BE2C (cell line): ENCODE measurements around the gene BHLHE40.
"Not testable (repeated sequence)": the region's sequence is repeated elsewhere in the genome, so short reads cannot be mapped to it uniquely, and the experiment has no call there.

Experiments used
- DNase-seq: peaks from one replicate; pipeline ENCODE4 v3.0.0-alpha.2; 2020
- H3K27me3 ChIP-seq: fragments of 250-450 bp; sonication (Bioruptor Pico); 2 replicates; pipeline ENCODE4 v1.5.1; 2020; ENCODE audit warnings: mild to moderate bottlenecking
- H3K36me3 ChIP-seq: fragments of 250-450 bp; sonication (Bioruptor Pico); 2 replicates; pipeline ENCODE4 v1.5.1; 2020; ENCODE audit warnings: mild to moderate bottlenecking
- H3K4me1 ChIP-seq: fragments of 250-450 bp; sonication (Bioruptor Pico); 2 replicates; pipeline ENCODE4 v1.5.1; 2020
- H3K4me3 ChIP-seq: 2 replicates; pipeline ENCODE4 v1.5.1; 2011; ENCODE audit warnings: low read depth, low read length
- H3K9me3 ChIP-seq: fragments of 250-450 bp; sonication (Bioruptor Pico); 2 replicates; pipeline ENCODE4 v1.5.1; 2020
- TF ChIP-seq, protein P1 (sequence below): IDR thresholded peaks from 2 replicates; pipeline ENCODE4 v1.5.1; 2012; ENCODE audit warnings: mild to moderate bottlenecking, low read depth, low read length

The BHLHE40 gene

DNA sequence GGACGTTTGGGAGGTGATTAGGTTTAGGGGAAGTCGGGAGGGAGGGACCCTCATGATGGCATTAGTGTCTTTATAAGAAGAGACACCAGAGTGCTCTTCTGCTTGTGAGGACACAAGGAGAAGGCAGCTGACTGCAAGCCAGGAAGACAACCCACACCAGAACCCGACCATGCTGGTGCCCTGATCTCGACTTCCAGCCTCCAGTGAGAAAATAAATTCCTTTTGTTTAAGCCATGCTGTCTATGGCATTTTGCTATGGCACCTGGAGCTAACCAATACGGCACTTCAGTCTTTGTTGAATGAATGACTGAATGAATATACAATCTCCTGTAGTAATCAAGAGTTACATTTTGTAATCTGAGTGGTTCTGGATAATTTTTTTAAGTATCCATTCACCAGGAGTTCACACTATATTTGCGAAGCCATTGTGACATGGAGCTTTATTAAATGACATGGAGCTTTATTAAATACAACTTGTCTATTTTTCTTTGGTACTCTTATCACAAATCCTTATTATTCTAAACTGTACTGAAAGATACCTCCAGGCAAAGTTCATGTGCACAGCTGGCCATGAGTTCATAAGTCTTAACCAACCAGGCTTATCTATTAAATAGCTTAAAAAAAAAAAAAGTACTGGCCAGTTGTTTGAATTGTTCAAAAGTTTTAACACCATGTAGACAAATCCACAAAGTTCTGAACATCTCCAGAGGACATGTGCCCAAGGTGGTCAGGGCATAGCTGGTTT lies 24.8 kb upstream of the BHLHE40 start:
- Histone ChIP-seq H3K4me3 (no peak overlapping the region), H3K9me3 (no peaks in the 10 kb centered on the region), H3K4me1 (no peaks in the 10 kb centered on the region), H3K27me3 (no peaks in the 10 kb centered on the region), H3K36me3 (no peaks in the 10 kb centered on the region)
- DNase-seq: no peak
- TF ChIP-seq, protein P1, sequence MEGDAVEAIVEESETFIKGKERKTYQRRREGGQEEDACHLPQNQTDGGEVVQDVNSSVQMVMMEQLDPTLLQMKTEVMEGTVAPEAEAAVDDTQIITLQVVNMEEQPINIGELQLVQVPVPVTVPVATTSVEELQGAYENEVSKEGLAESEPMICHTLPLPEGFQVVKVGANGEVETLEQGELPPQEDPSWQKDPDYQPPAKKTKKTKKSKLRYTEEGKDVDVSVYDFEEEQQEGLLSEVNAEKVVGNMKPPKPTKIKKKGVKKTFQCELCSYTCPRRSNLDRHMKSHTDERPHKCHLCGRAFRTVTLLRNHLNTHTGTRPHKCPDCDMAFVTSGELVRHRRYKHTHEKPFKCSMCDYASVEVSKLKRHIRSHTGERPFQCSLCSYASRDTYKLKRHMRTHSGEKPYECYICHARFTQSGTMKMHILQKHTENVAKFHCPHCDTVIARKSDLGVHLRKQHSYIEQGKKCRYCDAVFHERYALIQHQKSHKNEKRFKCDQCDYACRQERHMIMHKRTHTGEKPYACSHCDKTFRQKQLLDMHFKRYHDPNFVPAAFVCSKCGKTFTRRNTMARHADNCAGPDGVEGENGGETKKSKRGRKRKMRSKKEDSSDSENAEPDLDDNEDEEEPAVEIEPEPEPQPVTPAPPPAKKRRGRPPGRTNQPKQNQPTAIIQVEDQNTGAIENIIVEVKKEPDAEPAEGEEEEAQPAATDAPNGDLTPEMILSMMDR: no peak

DNA sequence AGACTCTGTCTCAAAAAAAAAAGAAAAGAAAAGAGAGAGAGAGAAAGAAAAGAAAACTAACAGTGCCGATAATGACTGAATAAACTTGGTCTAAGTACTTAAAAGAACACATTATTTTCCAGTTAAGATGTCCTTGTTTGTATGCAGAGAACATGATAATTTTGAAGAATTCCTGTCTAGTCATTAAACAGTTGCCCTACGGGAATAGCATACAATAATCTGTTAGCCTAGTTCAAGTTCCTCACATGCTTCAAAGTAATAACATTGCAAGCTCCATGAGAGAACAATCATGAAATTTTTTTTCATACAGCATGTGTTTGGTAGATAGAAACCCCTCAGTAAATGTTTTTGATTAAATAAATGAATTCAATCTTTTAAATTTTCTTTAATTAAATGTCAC lies 23.1 kb upstream of the BHLHE40 start:
- TF ChIP-seq, protein P1: no peak
- H3K4me3 ChIP-seq: no peak overlapping the region
- no peaks in the 10 kb centered on the region for H3K27me3 ChIP-seq
- DNase-seq: no peak
- H3K4me1 ChIP-seq: no peaks in the 10 kb centered on the region
- H3K9me3 ChIP-seq: no peaks in the 10 kb centered on the region
- no peaks in the 10 kb centered on the region for H3K36me3 ChIP-seq

DNA sequence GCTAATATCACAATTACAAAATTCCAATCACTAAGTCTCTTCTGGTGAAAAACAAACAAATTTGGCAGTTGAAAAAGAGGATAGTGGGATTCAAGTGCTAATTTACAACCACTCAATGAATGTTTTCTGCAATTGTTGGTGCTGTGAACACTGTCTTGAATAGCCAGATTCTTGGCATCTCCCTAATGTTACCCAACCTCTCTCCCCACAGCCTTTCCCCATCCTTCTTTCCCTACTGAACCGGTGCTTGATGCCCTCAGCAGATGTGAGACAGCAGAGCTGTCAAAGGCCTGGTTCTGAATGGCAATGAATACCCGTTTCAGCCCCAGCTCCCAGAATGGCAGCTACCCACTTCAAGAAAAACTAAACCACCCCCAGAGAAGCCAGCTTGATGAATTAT lies 22.5 kb upstream of the BHLHE40 start:
- TF ChIP-seq, protein P1: no peak
- no peak overlapping the region for H3K4me3 ChIP-seq
- no peaks in the 10 kb centered on the region for H3K27me3 ChIP-seq
- no peak for DNase-seq
- no peaks in the 10 kb centered on the region for H3K4me1 ChIP-seq
- H3K9me3 ChIP-seq: no peaks in the 10 kb centered on the region
- H3K36me3 ChIP-seq: no peaks in the 10 kb centered on the region

DNA sequence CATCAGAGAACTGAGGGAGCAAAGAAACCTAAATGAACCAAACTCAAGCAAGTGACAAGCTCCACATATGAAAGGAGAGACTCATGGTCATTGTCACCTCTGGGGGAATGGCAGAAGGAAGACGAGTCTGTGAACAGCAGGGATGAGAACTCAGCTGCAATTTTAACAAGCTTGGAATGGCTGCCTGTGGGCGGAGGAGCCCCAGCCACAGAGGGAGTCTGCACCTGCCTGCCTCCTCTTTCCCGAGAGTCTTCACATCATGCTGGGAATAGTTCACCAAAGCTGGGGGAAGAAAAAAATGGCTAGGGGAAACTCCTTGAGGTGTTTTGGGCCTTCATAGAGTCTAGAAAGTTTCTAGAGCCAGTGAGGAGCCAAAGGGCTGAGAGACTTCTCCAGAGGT lies 21.3 kb upstream of the BHLHE40 start:
- H3K4me1 ChIP-seq: no peaks in the 10 kb centered on the region
- H3K4me3 ChIP-seq: no peak overlapping the region
- TF ChIP-seq, protein P1: no peak
- no peak for DNase-seq
- H3K27me3 ChIP-seq: no peaks in the 10 kb centered on the region
- H3K9me3 ChIP-seq: no peaks in the 10 kb centered on the region
- no peaks in the 10 kb centered on the region for H3K36me3 ChIP-seq

DNA sequence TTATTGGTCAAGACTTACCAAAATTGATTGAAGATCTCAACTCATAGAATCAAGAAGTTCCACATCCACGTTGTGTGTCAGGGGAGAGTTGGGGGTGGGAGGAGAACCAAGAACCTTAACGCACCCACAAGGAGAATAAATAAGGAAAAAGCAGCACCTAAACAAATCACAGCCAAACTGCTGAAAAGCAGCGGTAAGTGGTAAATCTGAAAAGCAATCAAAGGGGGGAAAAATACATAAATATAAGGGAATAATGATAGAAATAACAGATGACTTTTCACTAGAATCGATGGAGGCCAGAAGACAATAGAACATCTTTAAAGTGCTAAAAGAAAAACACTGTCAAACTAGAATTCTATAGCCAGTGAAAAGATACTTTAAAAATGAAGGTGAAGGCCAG lies 20.1 kb upstream of the BHLHE40 start:
- TF ChIP-seq, protein P1: no peak
- no peaks in the 10 kb centered on the region for H3K27me3 ChIP-seq
- no peaks in the 10 kb centered on the region for H3K4me1 ChIP-seq
- H3K36me3 ChIP-seq: no peaks in the 10 kb centered on the region
- no peak overlapping the region for H3K4me3 ChIP-seq
- DNase-seq: no peak
- no peaks in the 10 kb centered on the region for H3K9me3 ChIP-seq

DNA sequence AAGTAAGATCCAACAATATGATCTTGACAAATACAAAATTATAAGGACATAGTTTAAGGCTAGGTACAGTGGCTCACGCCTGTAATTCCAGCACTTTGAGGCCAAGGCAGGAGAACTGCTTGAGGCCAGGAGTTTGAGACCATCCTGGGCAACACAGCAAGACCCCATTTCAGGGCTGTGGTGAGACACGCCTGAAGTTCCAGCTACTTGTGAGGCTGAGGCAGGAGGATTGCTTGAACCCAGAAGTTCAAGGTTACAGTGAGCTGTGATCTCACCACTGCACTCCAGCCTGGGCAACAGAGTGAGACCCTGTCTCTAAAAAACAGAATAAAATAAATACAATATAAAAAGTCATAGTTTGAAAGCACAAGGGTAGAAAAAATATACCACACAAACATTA lies 17.4 kb upstream of the BHLHE40 start:
- not testable (repeated sequence) for H3K9me3 ChIP-seq, H3K27me3 ChIP-seq, H3K36me3 ChIP-seq, H3K4me3 ChIP-seq, DNase-seq, H3K4me1 ChIP-seq
